Measurements from ENCODE around the gene STAG3. TPM values are rescaled to one million over a fixed set of nuclear protein-coding genes. Genes with fewer than 3 reads are reported as not detected.
A peak's percentile ranks its signal among the peaks of the same experiment; 100 is the strongest.

STAG3 gene
- total and polyA plus RNA-seq, 9 of the 15 experiments (the other 6 are each of a cell fraction or from before 2014, with no cell fraction given), result 0.54 to 2.5 (median 1.7) TPM

DNA sequence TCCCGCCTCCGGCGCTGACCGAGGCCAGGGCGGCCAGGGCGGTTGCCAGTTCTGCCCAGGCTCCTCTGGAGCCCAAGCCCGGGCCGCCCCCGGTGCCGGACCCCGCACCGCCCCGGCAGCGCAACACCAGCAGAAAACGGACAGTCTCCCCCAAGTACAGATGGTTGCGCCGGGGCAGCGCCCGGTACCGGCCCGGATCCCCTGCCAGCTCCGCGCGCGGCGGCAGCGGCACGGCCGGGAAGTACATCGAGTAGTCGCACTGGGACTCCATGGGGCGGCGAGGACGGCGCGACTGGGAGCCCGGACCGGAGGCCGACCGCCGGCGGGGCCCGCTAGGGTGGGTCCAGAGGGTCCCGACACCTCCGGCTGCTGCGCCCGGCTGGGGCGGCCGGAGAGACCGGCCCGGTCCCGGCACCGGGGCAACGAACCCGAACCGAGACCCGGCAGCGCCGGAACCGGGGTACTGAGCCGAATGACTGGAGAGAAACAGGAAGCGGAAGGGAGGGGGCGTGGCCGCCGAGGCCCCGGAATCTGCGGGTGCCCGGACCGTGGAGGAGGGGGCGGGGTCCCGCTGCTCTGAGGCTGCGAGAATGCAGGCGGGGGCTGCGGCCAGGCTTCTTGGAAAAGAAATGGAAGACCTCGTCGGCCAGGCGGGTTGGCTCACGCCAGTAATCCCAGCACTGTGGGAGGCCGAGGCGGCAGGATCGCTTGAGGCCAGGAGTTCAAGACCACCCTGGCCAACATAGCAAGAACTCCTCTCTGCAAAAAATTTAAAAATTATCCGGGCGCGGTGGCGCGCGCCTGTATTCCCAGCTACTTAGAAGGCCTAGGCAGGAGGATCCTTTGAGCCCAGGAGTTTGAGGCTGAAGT lies 19.3 kb upstream of the STAG3 start, which contains the start of gene TRAPPC14 (continued):
- TF ChIP-seq, protein P1, sequence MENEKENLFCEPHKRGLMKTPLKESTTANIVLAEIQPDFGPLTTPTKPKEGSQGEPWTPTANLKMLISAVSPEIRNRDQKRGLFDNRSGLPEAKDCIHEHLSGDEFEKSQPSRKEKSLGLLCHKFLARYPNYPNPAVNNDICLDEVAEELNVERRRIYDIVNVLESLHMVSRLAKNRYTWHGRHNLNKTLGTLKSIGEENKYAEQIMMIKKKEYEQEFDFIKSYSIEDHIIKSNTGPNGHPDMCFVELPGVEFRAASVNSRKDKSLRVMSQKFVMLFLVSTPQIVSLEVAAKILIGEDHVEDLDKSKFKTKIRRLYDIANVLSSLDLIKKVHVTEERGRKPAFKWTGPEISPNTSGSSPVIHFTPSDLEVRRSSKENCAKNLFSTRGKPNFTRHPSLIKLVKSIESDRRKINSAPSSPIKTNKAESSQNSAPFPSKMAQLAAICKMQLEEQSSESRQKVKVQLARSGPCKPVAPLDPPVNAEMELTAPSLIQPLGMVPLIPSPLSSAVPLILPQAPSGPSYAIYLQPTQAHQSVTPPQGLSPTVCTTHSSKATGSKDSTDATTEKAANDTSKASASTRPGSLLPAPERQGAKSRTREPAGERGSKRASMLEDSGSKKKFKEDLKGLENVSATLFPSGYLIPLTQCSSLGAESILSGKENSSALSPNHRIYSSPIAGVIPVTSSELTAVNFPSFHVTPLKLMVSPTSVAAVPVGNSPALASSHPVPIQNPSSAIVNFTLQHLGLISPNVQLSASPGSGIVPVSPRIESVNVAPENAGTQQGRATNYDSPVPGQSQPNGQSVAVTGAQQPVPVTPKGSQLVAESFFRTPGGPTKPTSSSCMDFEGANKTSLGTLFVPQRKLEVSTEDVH (IDR thresholded peaks at IDR 0.05; ENCODE audit: low read depth, partially characterized antibody), result peak; percentile 80
- TF ChIP-seq CCNT2 (IDR thresholded peaks at IDR 0.05; ENCODE audit: borderline replicate concordance, extremely low read depth, insufficient read length, low read depth, low read length) (peak; percentile 77), HNRNPK (IDR thresholded peaks at IDR 0.05; ENCODE audit: low read depth, low read length, poor library complexity, severe bottlenecking) (peak; percentile 56), IRF2 (CRISPR knock-in tag; IDR thresholded peaks at IDR 0.05) (no peak), RCOR1 (IDR thresholded peaks at IDR 0.05; ENCODE audit: borderline replicate concordance in 1 of 2, low read depth in 2 of 2, low read length in 2 of 2) (peak in 1 of 2 experiments; percentile 69; a peak in 2 of 4 replicates), SUPT5H (IDR thresholded peaks at IDR 0.05) (peak; percentile 83), ATF1 (CRISPR knock-in tag; IDR thresholded peaks at IDR 0.05) (no peak), ATF1 (tag; IDR thresholded peaks at IDR 0.05) (peak; percentile 72), POLR2AphosphoS5 (IDR thresholded peaks at IDR 0.05; ENCODE audit: control insufficient read depth, insufficient read depth, low read depth, low read length) (peak; percentile 79), ZNF695 (CRISPR knock-in tag; IDR thresholded peaks at IDR 0.05) (peak; percentile 53; the same call in 1 of the 2 replicates), GTF2F1 (IDR thresholded peaks at IDR 0.05; ENCODE audit: low read depth, low read length) (no peak; the same call in 1 of the 2 replicates), SAFB2 (IDR thresholded peaks at IDR 0.05; ENCODE audit: borderline replicate concordance, low read depth, low read length, severe bottlenecking) (no peak), PTRF (tag; IDR thresholded peaks at IDR 0.05) (0 out of 2 replicates have a peak, but pooled peaks have one; percentile 28), KDM1A (IDR thresholded peaks at IDR 0.05) (peak in 1 of 2 experiments; percentile 52; a peak in 3 of 4 replicates)
- TF ChIP-seq, protein P2, sequence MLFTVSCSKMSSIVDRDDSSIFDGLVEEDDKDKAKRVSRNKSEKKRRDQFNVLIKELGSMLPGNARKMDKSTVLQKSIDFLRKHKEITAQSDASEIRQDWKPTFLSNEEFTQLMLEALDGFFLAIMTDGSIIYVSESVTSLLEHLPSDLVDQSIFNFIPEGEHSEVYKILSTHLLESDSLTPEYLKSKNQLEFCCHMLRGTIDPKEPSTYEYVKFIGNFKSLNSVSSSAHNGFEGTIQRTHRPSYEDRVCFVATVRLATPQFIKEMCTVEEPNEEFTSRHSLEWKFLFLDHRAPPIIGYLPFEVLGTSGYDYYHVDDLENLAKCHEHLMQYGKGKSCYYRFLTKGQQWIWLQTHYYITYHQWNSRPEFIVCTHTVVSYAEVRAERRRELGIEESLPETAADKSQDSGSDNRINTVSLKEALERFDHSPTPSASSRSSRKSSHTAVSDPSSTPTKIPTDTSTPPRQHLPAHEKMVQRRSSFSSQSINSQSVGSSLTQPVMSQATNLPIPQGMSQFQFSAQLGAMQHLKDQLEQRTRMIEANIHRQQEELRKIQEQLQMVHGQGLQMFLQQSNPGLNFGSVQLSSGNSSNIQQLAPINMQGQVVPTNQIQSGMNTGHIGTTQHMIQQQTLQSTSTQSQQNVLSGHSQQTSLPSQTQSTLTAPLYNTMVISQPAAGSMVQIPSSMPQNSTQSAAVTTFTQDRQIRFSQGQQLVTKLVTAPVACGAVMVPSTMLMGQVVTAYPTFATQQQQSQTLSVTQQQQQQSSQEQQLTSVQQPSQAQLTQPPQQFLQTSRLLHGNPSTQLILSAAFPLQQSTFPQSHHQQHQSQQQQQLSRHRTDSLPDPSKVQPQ (CRISPR knock-in tag; IDR thresholded peaks at IDR 0.05; ENCODE audit: borderline replicate concordance), result no peak
- TF ChIP-seq, protein P3, sequence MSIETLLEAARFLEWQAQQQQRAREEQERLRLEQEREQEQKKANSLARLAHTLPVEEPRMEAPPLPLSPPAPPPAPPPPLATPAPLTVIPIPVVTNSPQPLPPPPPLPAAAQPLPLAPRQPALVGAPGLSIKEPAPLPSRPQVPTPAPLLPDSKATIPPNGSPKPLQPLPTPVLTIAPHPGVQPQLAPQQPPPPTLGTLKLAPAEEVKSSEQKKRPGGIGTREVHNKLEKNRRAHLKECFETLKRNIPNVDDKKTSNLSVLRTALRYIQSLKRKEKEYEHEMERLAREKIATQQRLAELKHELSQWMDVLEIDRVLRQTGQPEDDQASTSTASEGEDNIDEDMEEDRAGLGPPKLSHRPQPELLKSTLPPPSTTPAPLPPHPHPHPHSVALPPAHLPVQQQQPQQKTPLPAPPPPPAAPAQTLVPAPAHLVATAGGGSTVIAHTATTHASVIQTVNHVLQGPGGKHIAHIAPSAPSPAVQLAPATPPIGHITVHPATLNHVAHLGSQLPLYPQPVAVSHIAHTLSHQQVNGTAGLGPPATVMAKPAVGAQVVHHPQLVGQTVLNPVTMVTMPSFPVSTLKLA (conservative IDR thresholded peaks at IDR 0.05), result peak; percentile 66 to 85
- TF ChIP-seq, protein P4, sequence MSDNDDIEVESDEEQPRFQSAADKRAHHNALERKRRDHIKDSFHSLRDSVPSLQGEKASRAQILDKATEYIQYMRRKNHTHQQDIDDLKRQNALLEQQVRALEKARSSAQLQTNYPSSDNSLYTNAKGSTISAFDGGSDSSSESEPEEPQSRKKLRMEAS (CRISPR knock-in tag; IDR thresholded peaks at IDR 0.05), result peak; percentile 57; the same call in 1 of the 2 replicates

Data from K562 (cell line).